Stimulated activated CD4-positive, alpha-beta T cell treated with anti-CD3 and anti-CD28 coated beads, Interleukin-12 subunit alpha, Interleukin-12 subunit beta, amount 100 ng/mL, for 24 hours (primary cell): ENCODE measurements around the gene TLK2.
"Not testable (repeated sequence)": the region's sequence is repeated elsewhere in the genome, so short reads cannot be mapped to it uniquely, and the experiment has no call there.

Experiments used
- DNase-seq, 2 experiments: peaks; one replicate each; pipeline ENCODE4 v3.0.0-alpha.2; 2020; ENCODE audit warnings: low read depth in 2 of 2

The TLK2 gene

GRCh38 chr17:62558941-62559340 is 80.3 kb downstream of the TLK2 start:
- not testable (repeated sequence) for DNase-seq

GRCh38 chr17:62560971-62561370 is 82.3 kb downstream of the TLK2 start:
- not testable (repeated sequence) for DNase-seq

GRCh38 chr17:62562656-62563055 is 84.0 kb downstream of the TLK2 start:
- DNase-seq, result no peak

- no peak for DNase-seq
Observed at GRCh38 chr17:62565817-62566216, 87.2 kb downstream of the TLK2 start.

GRCh38 chr17:62566996-62567578 is 88.5 kb downstream of the TLK2 start:
- no peak for DNase-seq

- DNase-seq, result no peak
Observed at GRCh38 chr17:62572488-62572887, 93.9 kb downstream of the TLK2 start.

- no peak for DNase-seq
Observed at GRCh38 chr17:62572888-62573401, 94.3 kb downstream of the TLK2 start.

GRCh38 chr17:62573480-62574117 is 95.0 kb downstream of the TLK2 start:
- no peak for DNase-seq

GRCh38 chr17:62576382-62576781 is 97.8 kb downstream of the TLK2 start:
- DNase-seq, result no peak

- no peak for DNase-seq
Observed at GRCh38 chr17:62578757-62579487, 100.3 kb downstream of the TLK2 start.

GRCh38 chr17:62580947-62581346 is 102.3 kb downstream of the TLK2 start:
- no peak for DNase-seq

GRCh38 chr17:62581764-62582163 is 103.1 kb downstream of the TLK2 start:
- no peak for DNase-seq

- no peak for DNase-seq
Observed at GRCh38 chr17:62587554-62587953, 108.9 kb downstream of the TLK2 start.

- DNase-seq, result no peak
Observed at GRCh38 chr17:62588109-62588508, 109.5 kb downstream of the TLK2 start.

GRCh38 chr17:62591333-62591732 is 112.7 kb downstream of the TLK2 start:
- DNase-seq, result no peak

- DNase-seq, result not testable (repeated sequence)
Observed at GRCh38 chr17:62591822-62592221, 113.2 kb downstream of the TLK2 start.

GRCh38 chr17:62592341-62593099 is 113.9 kb downstream of the TLK2 start:
- no peak for DNase-seq

- DNase-seq, result no peak
Observed at GRCh38 chr17:62595484-62595883, 116.9 kb downstream of the TLK2 start.

GRCh38 chr17:62596662-62597061 is 118.0 kb downstream of the TLK2 start:
- no peak for DNase-seq

GRCh38 chr17:62597150-62597549 is 118.5 kb downstream of the TLK2 start:
- DNase-seq, result no peak

GRCh38 chr17:62597920-62598319 is 119.3 kb downstream of the TLK2 start:
- no peak for DNase-seq
